ENCODE results near the gene MRPS18C.
A peak's percentile ranks its signal among the peaks of the same experiment; 100 is the strongest.

Gene MRPS18C

DNA sequence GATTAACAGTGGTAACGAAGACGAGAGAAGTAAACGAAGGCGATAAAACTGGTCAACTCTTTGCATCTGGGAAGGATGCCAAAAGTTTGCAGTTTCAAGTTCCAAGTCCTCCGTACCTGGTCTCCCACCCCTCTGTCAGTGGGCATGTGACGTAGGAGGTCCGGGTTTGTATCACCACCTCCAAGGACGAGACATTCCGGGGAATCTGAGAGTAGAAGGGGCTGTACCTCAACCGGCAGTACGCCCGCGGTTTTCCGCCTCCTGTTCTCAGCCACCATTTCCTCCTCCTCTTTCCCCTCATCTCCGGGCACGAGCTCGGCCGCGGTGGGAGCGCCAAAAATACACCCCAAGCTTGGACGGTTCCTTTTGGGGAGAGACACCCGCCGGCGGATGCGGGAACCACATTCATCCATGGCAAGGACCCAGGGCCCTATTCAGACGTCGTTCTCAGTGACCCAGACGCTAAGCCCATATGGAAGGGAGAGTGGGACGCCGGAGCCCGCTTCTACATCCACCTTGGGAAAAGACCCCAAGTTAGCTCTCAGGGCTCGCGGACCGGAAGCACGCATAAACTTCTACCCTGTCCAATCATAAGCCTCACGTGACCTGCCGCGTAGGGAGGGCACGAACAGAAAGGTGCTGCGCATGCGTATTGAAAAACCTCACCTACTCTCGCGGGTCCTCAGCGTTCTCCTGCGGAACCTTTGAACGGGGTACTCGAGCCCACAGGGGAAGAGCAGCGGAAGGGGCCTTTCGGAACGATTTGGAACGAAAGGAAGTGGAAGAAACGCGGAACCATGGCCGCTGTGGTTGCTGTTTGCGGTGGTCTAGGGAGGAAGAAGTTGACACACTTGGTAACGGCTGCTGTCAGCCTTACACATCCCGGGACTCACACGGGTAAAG lies at the start of gene MRPS18C, which contains the start of gene HELQ:
Gene MRPS18C, plus strand, starts transcription at position 778 of the 903 bp plus-strand sequence. Its CDS starts 20 bp downstream, at position 798.
Gene HELQ, minus strand, starts transcription at position 543 of the 903 bp plus-strand sequence. Its CDS starts 130 bp downstream, at position 413.
- DNase-seq (ENCODE audit: low read depth, low spot score), result peak; percentile 88

DNA sequence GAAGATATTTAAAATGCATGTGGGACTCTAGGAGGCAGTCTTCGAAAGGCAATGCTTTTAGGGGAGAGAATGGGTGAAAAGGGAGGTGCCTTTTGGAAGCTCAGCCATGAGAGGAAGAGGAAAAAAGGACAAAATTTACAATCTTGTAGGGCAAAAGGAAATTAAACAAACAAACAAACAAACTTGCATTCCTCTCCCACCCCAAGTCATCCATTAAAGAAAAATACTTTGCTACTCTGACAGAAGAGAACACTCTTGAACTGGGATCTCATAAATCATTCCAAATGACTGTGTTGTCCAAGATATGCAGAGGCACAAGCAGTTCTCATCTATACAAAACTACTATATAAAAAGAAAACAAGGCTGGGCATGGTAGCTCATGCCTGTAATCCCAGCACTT lies 47.0 kb upstream of the MRPS18C start:
- no peak for DNase-seq (ENCODE audit: low read depth, low spot score)

DNA sequence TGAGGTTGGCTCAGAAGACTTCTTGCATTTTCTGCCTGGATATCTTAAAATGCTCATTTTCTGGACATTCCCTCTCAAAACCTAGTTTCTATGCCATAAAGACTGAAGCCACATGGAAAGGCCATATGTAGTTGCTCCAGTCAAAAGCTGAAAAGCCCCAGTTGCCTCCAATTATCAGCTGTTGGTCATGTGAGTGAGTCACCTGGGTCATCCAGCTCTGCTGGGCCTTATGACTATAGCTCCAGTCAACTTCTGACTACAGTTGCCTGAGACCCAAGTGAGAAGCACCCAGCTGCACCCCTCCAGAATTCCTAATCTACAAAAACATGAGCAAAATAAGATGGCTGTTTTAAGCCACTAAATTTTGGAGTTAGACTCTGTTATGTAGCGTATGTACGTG lies 42.2 kb upstream of the MRPS18C start:
- no peak for DNase-seq (ENCODE audit: low read depth, low spot score)

DNA sequence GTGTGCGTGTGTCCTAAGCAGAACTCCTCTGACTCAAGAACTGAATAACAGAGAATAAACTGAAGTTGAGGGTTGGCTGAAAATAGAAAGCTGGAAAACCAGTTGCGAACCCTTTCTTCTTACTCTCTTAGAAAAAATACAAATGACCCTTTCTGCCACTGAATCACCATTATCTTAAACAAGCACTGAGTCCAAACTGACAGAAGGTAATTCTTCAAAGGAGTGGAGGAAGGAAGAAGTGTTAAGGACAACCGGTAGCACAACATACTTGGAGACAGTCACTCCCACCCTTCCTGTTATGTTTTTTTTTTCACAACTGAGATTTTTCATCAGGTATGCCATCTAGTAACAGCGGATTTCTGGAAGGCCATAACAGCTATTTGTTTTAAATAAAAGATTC lies 38.3 kb upstream of the MRPS18C start:
- no peak for DNase-seq (ENCODE audit: low read depth, low spot score)

DNA sequence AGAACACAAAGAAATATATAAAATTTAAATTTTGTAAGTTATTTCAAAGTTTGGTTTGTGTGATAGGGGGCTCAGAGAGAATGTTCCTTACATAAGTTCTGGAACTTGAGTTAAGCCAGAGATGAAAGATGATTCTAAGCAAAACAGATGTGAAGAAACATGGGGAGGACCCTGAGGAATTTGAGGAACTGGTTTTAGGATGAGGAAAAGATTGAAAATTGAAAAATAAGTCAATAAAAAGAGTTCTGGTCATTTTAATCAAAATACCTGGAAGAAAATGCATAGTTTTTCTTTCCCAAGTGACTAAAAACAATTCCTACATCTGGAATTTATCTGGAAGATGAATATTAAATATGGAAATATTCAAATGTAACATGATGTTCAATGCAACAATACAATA lies 37.6 kb upstream of the MRPS18C start:
- DNase-seq (ENCODE audit: low read depth, low spot score), result no peak

DNA sequence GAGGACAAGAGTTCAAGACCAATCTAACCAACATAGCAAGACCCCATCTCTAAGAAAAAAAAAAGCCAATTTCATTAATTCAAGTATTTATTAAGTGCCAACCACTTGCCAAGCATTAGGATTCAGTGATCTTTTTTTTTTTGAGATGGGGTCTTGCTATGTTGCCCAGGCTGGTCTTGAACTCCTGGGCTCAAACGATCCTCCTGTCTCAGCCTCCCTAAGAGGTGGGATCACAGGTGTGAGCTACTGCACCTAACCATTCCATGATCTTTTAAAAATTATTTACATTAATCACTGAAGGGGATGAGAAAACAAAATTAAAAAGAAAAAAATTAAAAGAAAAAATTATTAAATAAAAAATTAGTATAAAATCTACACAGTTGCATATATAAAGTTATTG lies 24.7 kb upstream of the MRPS18C start:
- DNase-seq (ENCODE audit: low read depth, low spot score), result no peak

DNA sequence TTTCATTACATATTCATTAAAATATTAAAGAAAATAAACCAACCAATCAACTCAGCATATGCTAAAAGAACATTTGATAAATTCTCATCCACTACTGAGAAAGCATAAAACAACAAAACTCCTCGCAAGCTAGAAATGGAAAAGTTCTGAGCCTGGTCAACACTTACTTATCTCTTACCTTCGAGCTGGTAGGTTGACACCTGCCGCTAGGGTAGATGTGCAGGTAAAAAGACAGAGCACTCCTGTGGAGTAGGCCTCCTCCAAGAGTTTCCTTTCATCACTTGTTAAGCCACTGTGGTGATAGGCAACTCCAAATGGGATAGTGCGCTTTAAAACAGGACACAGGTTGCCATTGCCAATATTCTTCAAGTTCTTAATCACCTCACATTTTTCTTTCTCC lies 19.2 kb upstream of the MRPS18C start:
- DNase-seq (ENCODE audit: low read depth, low spot score), result no peak

DNA sequence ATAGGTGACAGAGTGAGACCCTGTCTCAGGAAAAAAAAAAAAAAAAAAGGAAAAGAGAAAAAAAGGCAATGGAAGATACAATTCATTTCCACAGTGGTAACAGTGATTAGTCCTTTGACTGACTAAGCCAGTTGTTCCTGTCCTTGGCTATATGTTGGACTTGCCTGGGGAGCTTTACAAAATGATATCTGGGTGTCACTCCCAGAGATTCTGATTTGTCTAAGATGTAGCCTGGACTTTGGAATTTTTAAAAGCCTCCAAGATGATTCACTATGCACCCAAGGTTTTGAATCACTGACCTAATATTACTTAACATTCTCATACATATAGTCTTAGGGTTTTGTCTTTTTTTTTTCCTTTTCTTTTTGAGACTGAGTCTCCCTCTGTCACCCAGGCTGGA lies 17.1 kb upstream of the MRPS18C start:
- DNase-seq (ENCODE audit: low read depth, low spot score), result no peak

DNA sequence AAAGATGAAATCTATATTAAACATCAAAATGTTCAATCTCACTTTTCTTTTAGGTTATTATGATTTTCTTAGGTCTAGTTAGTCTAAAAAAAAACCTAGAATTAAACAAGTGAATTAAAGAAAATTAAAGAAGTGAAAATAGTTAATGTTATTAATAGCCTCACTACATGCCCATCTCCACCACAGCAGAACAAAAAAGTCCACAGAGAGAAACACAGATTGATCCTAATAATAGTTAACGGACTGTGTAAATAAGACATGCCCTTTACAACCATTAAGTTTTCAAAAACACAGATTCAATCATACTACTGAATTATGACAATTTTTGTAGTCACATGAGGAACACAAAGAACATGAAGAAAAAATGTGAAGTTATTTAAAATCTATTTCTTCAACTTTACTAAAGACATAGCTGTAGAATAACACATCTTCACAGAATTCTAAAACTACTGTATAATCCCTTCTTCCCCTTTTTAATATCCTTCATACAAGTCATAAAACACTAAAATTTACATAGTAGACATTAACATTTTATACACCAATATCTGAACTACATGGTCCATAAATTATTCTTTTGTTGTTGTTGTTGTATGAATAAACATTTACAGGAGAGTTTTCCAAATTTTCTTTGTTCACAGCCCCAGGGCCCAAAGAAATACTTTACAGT lies 15.6 kb upstream of the MRPS18C start:
- DNase-seq (ENCODE audit: low read depth, low spot score), result no peak

DNA sequence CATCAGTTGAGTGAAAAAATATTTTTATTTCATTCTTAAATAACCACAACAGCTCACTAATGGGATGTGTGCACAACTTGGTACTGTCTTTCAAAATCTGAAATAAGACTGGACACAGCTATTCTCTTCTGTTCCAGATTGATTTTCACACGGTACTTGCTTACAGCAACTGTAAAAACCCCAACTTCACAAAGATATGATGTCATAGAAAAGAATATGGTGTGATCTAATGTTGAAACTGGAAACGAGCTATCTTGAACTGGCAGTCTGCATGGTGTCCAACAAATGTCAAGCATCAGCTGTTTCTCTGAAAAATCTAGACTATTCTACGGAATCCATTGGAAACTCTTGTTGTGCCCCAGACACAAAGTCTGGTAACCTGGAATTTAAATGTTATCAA lies 15.0 kb upstream of the MRPS18C start:
- DNase-seq (ENCODE audit: low read depth, low spot score), result no peak

DNA sequence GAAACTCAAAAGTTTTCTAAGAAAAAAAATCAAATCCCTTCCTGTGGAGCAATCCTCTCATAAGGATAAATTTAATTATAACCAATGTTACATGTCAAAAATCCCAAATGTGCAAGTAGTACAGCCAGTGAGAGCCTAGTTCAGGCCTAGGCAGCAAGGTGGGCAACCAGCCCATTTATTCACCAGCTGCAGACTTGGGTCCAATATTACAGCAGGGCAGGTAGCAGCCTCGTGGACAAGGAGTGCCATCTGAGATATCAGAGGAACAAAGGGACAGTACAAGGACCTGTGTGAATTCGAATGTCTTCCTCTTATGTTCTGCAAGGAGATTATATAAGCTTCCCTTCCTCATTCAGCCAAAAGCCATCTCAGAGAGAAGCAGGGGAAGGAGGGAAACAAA lies 6.8 kb upstream of the MRPS18C start:
- no peak for DNase-seq (ENCODE audit: low read depth, low spot score)

DNA sequence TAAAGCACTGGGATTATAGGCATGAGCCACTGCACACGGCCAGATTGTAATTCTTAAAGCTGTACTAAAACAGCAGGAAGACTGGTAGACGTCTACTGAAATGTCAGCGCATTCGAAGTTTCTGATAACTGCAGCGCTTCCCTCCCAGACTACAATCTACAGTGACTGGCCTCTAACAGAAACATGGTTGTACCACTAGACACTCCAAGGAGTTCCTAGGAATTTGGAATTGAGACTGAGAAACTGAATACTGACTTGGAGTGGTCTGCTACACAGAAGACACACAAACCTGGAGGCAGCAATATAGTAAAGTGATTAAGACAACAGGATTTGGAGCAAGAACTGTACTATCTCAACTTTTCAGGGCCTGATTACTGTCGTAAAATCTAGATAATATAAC lies 1.2 kb upstream of the MRPS18C start:
- DNase-seq (ENCODE audit: low read depth, low spot score), result no peak

DNA sequence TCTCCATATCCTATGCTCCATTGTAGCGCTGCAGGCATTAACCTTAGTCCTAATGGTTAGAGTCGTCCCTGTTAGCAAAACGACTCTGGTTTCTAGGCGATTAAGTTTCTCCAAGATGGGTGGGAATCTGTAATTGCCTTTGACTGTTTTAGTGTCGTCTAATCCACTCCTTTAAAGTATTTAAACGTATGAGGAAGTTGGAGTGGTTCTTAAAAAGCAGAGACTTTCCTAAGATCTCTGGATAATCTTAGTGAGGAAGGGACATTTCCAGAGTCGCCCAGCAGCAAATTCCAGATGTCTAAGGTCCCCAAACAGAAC lies 285 bp downstream of the MRPS18C start:
- DNase-seq (ENCODE audit: low read depth, low spot score), result no peak

DNA sequence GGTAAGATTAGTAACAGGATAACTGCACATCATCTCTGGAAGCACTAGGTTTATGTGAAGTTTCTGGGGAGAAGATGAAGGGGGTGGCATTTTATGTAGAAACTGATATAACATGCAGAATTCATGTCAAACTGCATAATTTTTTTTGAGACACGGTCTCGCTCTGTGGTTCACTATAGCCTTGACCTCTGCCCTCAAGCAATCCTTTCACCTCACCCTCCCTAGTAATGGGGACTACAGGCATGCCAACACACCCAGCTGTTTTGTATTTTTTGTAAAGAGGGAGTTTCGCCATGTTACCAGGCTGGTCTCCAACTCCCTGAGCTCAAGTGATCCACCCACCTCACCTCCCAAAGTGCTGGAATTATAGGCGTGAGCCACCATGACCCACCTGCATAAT lies 17.6 kb downstream of the MRPS18C start:
- no peak for DNase-seq (ENCODE audit: low read depth, low spot score)

DNA sequence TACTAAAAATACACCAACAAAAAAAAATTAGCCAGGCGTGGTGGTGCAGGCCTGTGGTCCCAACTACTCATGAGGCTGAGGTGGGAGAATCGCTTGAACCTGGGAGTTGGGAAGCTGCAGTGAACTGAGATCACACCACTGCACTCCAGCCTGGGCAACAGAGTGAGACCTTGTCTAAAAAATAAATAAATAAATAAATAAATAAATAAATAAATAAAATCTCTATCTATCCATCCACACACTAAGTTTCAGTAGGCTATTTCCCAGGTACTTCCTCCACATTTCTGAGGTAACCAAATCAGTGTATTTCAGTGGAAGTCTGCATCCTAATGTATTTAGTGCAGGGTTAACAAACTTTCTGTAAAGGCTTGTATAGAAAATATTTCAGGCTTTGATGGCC lies 18.1 kb downstream of the MRPS18C start:
- DNase-seq (ENCODE audit: low read depth, low spot score), result no peak

DNA sequence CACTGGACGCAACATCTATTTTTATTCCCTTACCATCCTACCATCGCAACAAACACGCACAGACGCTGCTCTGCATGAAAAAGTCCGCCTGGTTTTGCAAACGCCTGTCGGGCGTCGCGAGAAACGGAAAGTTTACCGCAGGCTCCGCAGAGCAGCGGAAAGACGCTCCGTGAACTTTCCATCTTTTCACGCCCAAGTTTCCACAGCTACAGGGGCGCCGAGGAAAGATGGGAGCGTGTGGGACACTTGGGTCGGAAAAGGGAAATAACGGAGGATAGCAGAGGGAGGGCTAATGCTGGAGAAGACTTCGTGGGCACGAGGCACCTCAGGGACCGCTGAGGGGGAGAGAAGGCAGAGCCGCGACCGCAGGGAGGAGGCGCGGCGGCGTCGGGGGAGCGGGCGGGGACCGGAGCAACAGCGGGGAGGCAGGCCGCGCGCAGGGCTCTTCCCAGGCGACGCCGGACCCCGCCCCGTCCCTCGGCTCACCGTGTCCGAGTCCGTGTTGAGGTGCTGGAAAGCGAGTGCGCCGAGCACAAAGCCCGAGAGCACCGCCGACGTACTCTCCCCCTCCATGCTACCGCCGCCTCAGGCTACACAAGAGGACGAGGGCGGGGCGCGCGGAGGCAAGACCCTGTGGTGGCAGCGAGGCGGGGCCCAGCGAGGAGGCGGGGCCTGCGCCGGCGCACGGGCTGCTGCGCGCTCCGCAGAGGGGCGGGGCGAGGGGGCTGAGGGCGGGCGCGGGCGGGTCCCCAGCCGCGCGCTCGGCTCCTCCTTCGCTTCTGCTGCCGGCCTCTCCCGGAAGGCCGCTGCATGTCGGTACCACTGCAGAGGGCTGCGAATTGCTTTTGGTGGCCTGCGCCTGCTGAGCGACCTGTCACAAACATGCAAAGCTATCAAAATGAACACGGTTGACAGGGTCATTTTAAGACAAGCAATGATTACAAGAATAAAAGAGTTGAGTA lies 28.9 kb downstream of the MRPS18C start, which contains the start of gene ABRAXAS1:
Gene ABRAXAS1, minus strand, starts transcription at position 601 of the 962 bp plus-strand sequence. Its CDS starts 28 bp downstream, at position 573.
- DNase-seq (ENCODE audit: low read depth, low spot score), result peak; percentile 91

DNA sequence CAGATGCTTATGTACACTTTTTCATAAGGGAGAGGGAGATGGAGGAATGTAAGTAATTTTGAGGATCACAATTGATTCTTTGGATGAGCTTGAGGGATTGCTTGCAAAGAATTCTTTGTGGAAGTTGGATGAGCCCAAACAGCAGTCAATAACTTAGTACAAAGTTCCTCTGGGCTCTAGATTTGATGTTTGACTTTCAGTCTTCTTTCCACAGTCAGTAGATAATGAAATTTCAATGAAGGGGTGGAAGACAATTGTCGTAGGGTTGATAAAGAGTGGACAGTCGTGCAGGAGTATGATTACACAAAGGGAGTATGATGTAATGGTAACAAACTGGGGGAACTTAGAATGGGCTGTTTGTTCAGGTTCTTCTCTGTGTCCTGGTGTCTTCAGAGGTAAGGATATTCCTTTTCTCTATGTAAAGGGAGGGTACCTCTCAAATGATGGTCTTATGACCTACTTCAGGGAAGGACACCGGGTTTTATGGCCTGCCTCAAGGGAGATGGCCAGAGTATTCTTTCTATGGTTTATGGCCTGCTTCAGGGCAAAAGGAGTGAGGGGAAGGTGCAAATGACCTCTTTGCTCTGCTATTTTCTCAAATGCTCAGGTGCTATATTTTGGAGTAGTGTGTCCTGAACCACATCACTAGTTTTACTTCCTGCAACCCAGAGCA lies 30.7 kb downstream of the MRPS18C start:
- DNase-seq (ENCODE audit: low read depth, low spot score), result no peak

DNA sequence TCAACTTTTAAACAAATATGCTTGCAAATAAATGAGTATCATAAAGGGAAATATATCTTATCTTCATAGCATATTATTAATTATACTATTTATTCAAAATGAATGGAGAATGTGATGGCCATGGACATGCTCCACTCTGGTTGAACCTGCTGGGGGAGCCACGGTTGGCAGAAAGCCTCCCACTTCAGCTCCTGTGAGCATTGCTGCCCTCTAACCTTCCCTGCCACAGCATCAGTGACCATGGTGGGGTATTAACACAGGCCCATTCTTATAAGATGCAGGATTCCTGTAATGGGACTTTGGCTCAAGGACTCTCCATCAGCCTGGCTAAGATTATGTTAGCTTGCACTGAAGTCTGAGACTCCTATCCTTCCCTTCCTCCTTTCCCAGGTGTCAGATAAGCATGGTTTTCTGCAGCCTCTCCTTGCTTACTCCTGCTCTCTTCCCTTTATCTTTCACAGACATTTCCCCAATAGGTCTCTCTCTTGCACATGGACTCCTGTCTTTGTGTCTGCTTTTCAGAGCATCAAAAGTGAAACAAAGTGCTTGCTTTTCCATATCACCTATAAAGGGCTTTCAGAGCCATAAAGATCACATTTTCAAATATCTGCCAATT lies 34.0 kb downstream of the MRPS18C start:
- no peak for DNase-seq (ENCODE audit: low read depth, low spot score)

DNA sequence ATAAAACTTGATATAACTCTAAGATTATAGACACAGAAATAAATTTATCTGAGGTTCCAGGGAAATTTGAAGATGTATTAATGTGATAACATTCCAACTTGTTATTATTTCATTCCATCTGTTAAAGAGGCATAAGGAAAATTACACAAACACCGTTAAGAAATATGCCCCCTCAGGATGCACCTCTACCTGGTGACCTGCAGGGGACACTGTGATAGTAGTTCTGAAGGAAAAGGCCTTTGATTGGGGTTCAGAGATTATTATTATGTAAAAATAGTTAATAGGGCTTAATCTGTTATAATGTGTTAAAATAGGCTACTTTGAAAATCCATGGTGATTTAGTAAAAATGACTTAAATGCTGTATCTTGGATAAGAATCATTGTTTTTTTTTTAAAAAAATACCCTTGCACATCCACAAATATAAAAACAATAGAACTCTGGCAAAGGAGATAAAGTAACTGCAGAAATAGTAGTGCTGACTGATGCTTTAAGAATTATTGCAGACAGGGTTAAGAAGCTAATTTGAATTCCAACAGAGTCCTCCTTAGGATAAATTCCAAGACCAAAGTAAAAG lies 35.1 kb downstream of the MRPS18C start:
- no peak for DNase-seq (ENCODE audit: low read depth, low spot score)
